IMR-90 (cell line): ENCODE data around the gene FLCN. TPM values are rescaled to one million over a fixed set of nuclear protein-coding genes. Genes with fewer than 3 reads are reported as not detected.

Experiments
- ATAC-seq: fragments of 200-7000 bp; cut with Tn5 transposase; 2 replicates; pipeline ENCODE4 v1.9.1; 2020; ENCODE audit warnings: low read depth, mild to moderate bottlenecking, moderate library complexity
- BruUV-seq: library from RNA; stranded (reverse); fragments of 400-500 nt; replicated peaks from 2 replicates; lab custom pipeline; 2021; lab: Mats Ljungman, UMichigan
- CTCF ChIA-PET: fragments of 300-600 bp; formaldehyde crosslinking; extraction: SDS; loops from one replicate; lab custom pipeline; 2021; ENCODE audit warnings: antibody characterized with exemption; lab: Yijun Ruan, JAX
- POLR2A ChIA-PET: fragments of 300-600 bp; sonication (Branson Sonifier 250); formaldehyde crosslinking; loops from one replicate; lab custom pipeline; 2022; ENCODE audit warnings: antibody characterized with exemption; ENCODE audit not compliant: unreplicated experiment; lab: Charles Lee
- DNase-seq: peaks from one replicate; pipeline ENCODE4 v3.0.0; 2013
- H2AFZ ChIP-seq: replicated peaks from 2 replicates; pipeline ENCODE3; 2013; ENCODE audit warnings: low read length, mild to moderate bottlenecking; ENCODE audit not compliant: poor library complexity
- H2AK5ac ChIP-seq: 2 replicates; pipeline ENCODE4 v1.6.1; 2013; ENCODE audit warnings: low read depth, low read length, inconsistent platforms
- H2AK9ac ChIP-seq: replicated peaks from 2 replicates; pipeline ENCODE3; 2013; ENCODE audit warnings: mild to moderate bottlenecking, low read depth, low read length, moderate library complexity; ENCODE audit not compliant: poor library complexity
- H2BK120ac ChIP-seq: 2 replicates; pipeline ENCODE4 v1.6.1; 2013; ENCODE audit warnings: low read depth, low read length, inconsistent platforms
- H2BK15ac ChIP-seq: 3 replicates; pipeline ENCODE4 v1.6.1; 2013; ENCODE audit warnings: low read depth, low read length, inconsistent platforms
- H2BK20ac ChIP-seq: 2 replicates; pipeline ENCODE4 v1.6.1; 2013; ENCODE audit warnings: low read depth, mild to moderate bottlenecking, inconsistent platforms, low read length, moderate library complexity
- H2BK5ac ChIP-seq: 2 replicates; pipeline ENCODE4 v1.6.1; 2013; ENCODE audit warnings: mild to moderate bottlenecking, low read depth, low read length, inconsistent platforms; ENCODE audit not compliant: poor library complexity, severe bottlenecking
- H3K14ac ChIP-seq: replicated peaks from 2 replicates; pipeline ENCODE4 v1.6.1; 2013; ENCODE audit warnings: low read depth, low read length, inconsistent platforms
- H3K18ac ChIP-seq: 2 replicates; pipeline ENCODE4 v1.6.1; 2013; ENCODE audit warnings: low read depth, low read length, control low read depth
- H3K23ac ChIP-seq: 2 replicates; pipeline ENCODE4 v1.6.1; 2013; ENCODE audit warnings: low read depth, low read length, inconsistent platforms
- H3K27ac ChIP-seq: 2 replicates; pipeline ENCODE4 v1.5.1; 2013; ENCODE audit warnings: mild to moderate bottlenecking, control low read depth, low read length; ENCODE audit not compliant: insufficient read depth
- H3K27me3 ChIP-seq: 2 replicates; pipeline ENCODE4 v1.6.1; 2013; ENCODE audit warnings: low read length; ENCODE audit not compliant: control insufficient read depth, insufficient read depth
- H3K36me3 ChIP-seq: 2 replicates; pipeline ENCODE4 v1.6.1; 2013; ENCODE audit warnings: low read length, mixed read lengths; ENCODE audit not compliant: control insufficient read depth, insufficient read depth
- H3K4ac ChIP-seq: 2 replicates; pipeline ENCODE4 v1.6.1; 2013; ENCODE audit warnings: low read depth, low read length, inconsistent platforms
- H3K4me1 ChIP-seq: 2 replicates; pipeline ENCODE4 v1.6.1; 2013; ENCODE audit warnings: low read length, mixed read lengths; ENCODE audit not compliant: control insufficient read depth, insufficient read depth
- H3K4me2 ChIP-seq: 2 replicates; pipeline ENCODE4 v1.6.1; 2013; ENCODE audit warnings: low read depth, mild to moderate bottlenecking, control low read depth, low read length, moderate library complexity
- H3K4me3 ChIP-seq: 2 replicates; pipeline ENCODE4 v1.5.1; 2013; ENCODE audit warnings: low read depth, mild to moderate bottlenecking, control low read depth, low read length, moderate library complexity; ENCODE audit not compliant: insufficient read depth
- H3K56ac ChIP-seq: 2 replicates; pipeline ENCODE4 v1.6.1; 2013; ENCODE audit warnings: low read length, inconsistent platforms; ENCODE audit not compliant: insufficient read depth; ENCODE audit errors: extremely low read depth
- H3K79me1 ChIP-seq, 2 experiments: 2 replicates each; pipeline ENCODE4 v1.6.1; 2013; ENCODE audit warnings: low read length in 2 of 2, inconsistent platforms in 1 of 2, low read depth in 1 of 2
- H3K9ac ChIP-seq: 2 replicates; pipeline ENCODE4 v1.6.1; 2013; ENCODE audit warnings: low read depth, low read length, control low read depth
- H3K9me1 ChIP-seq: 2 replicates; pipeline ENCODE4 v1.6.1; 2013; ENCODE audit warnings: low read length, inconsistent platforms; ENCODE audit not compliant: insufficient read depth
- H3K9me3 ChIP-seq: 2 replicates; pipeline ENCODE4 v1.6.1; 2013; ENCODE audit warnings: low read length; ENCODE audit not compliant: control insufficient read depth, insufficient read depth
- H4K20me1 ChIP-seq: 2 replicates; pipeline ENCODE4 v1.6.1; 2013; ENCODE audit warnings: low read length, inconsistent platforms; ENCODE audit not compliant: insufficient read depth
- H4K5ac ChIP-seq: 2 replicates; pipeline ENCODE4 v1.6.1; 2013; ENCODE audit warnings: mild to moderate bottlenecking, low read depth, low read length, control low read depth
- H4K8ac ChIP-seq, 2 experiments: 2 replicates each; pipeline ENCODE4 v1.6.1; 2013; ENCODE audit warnings: low read depth in 2 of 2, low read length in 2 of 2, control low read depth in 1 of 2, inconsistent platforms in 1 of 2
- H4K91ac ChIP-seq: 2 replicates; pipeline ENCODE4 v1.6.1; 2013; ENCODE audit warnings: low read depth, low read length, inconsistent platforms; ENCODE audit not compliant: insufficient read depth
- BHLHE40 ChIP-seq: fragments of 150-350 bp; IDR thresholded peaks from 2 replicates; pipeline ENCODE4 v1.6.1; 2016; ENCODE audit warnings: mild to moderate bottlenecking, low read depth, low read length
- RFX5 ChIP-seq: IDR thresholded peaks from 2 replicates; pipeline ENCODE4 v1.8.0; 2012; ENCODE audit warnings: low read depth, mild to moderate bottlenecking, low read length, moderate library complexity
- SMC3 ChIP-seq: fragments of 150-350 bp; IDR thresholded peaks from 2 replicates; pipeline ENCODE4 v1.6.1; 2016; ENCODE audit warnings: low read depth, mild to moderate bottlenecking, antibody characterized with exemption, low read length, moderate library complexity
- WGBS, 2 experiments: methylation state at CpG; one replicate each; pipeline versions ENCODE4 v1.1.5 to v1.1.7; 2013; ENCODE audit warnings: missing lambda C conversion rate in 2 of 2; ENCODE audit not compliant: insufficient read length in 1 of 2; ENCODE audit errors: extremely low coverage in 2 of 2; 5-methylcytosine and 5-hydroxymethylcytosine counted together
- dilution Hi-C: fragments of 300-500 bp; cut with HindIII; formaldehyde crosslinking; loops from one replicate; pipeline ENCODE4 v1.14.3; 2018; ENCODE audit warnings: low sequenced_read_pairs; ENCODE audit not compliant: unreplicated experiment
- in situ Hi-C: fragments of 300-500 bp; cut with MboI; formaldehyde crosslinking; loops from 3 replicates; pipeline ENCODE4 v1.14.3; 2019; ENCODE audit warnings: low sequenced_read_pairs, inconsistent platforms, mixed read lengths
- intact Hi-C: fragments of 100-400 bp; cut with micrococcal nuclease; formaldehyde crosslinking; loops from 2 replicates; pipeline ENCODE4 v1.10.0; 2022
- polyA plus RNA-seq, 3 experiments: library from polyadenylated mRNA; depleted of rRNA; stranded (reverse); fragments of >200 nt; gene quantifications; 2 replicates each; pipeline ENCODE4 v1.2.3, GENCODE V29; 2012; ENCODE audit warnings: low replicate concordance in 1 of 3
- total RNA-seq: library from RNA; depleted of rRNA; stranded (reverse); fragments of >200 nt; gene quantifications from 2 replicates; pipeline ENCODE4 v1.2.3, GENCODE V29; 2012
- TF ChIP-seq, protein P1 (sequence below): conservative IDR thresholded peaks from 2 replicates; pipeline ENCODE4 v1.5.1; 2012; ENCODE audit warnings: mild to moderate bottlenecking, low read depth, low read length, improper control_type of control experiment
- TF ChIP-seq, protein P2 (sequence below): fragments of 150-350 bp; IDR thresholded peaks from 2 replicates; pipeline ENCODE4 v1.6.1; 2017; ENCODE audit warnings: mild to moderate bottlenecking, antibody characterized with exemption, low read length, low read depth

Gene FLCN
- total and polyA plus RNA-seq, 2 of the 4 experiments (the other 2 are of a cell fraction), result 16.8 to 24.8 TPM

DNA sequence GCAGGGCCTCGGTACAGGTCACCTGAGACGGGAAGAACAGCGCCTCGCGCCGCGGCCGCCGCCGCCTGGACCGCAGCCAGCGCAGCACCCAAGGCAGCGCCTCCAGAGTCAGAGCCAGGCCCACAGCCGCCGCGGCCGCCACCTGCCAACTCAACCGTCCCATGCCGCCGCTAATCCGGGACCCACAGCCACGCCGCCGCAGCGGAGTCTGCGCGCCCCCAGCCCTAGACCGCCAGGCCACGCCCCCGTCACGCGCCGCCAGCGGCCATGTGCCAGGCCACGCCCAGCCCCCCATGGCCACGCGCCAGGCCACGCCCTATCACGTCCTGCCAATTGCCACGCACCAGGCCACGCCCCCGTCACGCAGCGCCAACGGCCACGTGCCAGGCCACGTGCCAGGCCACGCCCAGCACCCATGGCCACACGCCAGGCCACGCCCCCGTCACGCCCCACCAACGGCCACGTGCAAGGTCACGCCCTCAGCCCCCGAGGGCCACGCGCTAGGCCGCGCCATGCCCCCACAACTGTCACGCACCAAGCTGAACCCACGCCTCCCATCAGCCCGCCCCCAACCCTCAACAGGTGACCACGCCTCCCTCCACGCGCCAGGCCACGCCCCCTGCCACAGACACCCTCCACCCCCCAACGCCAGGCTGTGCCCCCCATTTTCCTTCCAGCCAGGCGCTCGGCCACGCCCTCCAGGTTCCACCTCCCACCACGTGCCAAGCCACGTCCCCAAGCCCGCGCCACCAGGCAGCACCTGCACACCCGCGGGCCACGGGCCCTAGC, 30.6 kb downstream of the FLCN start, which contains the start of gene PLD6:
TSS of gene PLD6 (minus strand) at position 210 of the 789 bp plus-strand sequence. CDS start at position 163, 47 bp downstream.
- Histone ChIP-seq H4K8ac (peak within 1 kb of the TSS; percentile 66 to 78; a peak in 3 of 4 replicates), H3K56ac (no peak within 1 kb of the TSS), H2BK5ac (no peak within 1 kb of the TSS), H3K79me1 (peaks cover 0 to 3% of the 10 kb centered on the region in 2 experiments; a peak in 2 of 4 replicates), H3K4me3 (peak within 1 kb of the TSS; percentile 39), H3K9me1 (peaks cover 13% of the 10 kb centered on the region; the same call in 1 of the 2 replicates), H2BK120ac (peak within 1 kb of the TSS; percentile 55; the same call in 1 of the 2 replicates), H2AFZ (peak within 1 kb of the TSS; percentile 85), H2BK15ac (no peak within 1 kb of the TSS; the same call in 2 of the 3 replicates), H3K27me3 (no peaks in the 10 kb centered on the region), H3K9me3 (no peaks in the 10 kb centered on the region), H3K36me3 (peaks cover 4% of the 10 kb centered on the region), H3K4me1 (peaks cover 16% of the 10 kb centered on the region), H3K4me2 (peak within 1 kb of the TSS; percentile 87), H4K20me1 (peaks cover 3% of the 10 kb centered on the region; the same call in 1 of the 2 replicates), H3K4ac (peak within 1 kb of the TSS; percentile 75), H3K9ac (peak within 1 kb of the TSS; percentile 63), H2AK5ac (peak within 1 kb of the TSS; percentile 70), H3K23ac (peak within 1 kb of the TSS; percentile 81), H2BK20ac (peak within 1 kb of the TSS; percentile 44; the same call in 1 of the 2 replicates), H3K27ac (no peak within 1 kb of the TSS; the same call in 1 of the 2 replicates), H3K18ac (peak within 1 kb of the TSS; percentile 29; the same call in 1 of the 2 replicates), H4K91ac (peak within 1 kb of the TSS; percentile 47), H3K14ac (peak within 1 kb of the TSS; percentile 62; the same call in 1 of the 2 replicates), H2AK9ac (peak within 1 kb of the TSS; percentile 75), H4K5ac (peak within 1 kb of the TSS; percentile 64)
- CTCF ChIA-PET, result no interaction called here
- POLR2A ChIA-PET, result no interaction called here
- DNase-seq, result peak; percentile 39
- TF ChIP-seq RFX5 (no peak), SMC3 (no peak), BHLHE40 (peak; percentile 88)
- TF ChIP-seq, protein P1, sequence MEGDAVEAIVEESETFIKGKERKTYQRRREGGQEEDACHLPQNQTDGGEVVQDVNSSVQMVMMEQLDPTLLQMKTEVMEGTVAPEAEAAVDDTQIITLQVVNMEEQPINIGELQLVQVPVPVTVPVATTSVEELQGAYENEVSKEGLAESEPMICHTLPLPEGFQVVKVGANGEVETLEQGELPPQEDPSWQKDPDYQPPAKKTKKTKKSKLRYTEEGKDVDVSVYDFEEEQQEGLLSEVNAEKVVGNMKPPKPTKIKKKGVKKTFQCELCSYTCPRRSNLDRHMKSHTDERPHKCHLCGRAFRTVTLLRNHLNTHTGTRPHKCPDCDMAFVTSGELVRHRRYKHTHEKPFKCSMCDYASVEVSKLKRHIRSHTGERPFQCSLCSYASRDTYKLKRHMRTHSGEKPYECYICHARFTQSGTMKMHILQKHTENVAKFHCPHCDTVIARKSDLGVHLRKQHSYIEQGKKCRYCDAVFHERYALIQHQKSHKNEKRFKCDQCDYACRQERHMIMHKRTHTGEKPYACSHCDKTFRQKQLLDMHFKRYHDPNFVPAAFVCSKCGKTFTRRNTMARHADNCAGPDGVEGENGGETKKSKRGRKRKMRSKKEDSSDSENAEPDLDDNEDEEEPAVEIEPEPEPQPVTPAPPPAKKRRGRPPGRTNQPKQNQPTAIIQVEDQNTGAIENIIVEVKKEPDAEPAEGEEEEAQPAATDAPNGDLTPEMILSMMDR, result no peak
- TF ChIP-seq, protein P2, sequence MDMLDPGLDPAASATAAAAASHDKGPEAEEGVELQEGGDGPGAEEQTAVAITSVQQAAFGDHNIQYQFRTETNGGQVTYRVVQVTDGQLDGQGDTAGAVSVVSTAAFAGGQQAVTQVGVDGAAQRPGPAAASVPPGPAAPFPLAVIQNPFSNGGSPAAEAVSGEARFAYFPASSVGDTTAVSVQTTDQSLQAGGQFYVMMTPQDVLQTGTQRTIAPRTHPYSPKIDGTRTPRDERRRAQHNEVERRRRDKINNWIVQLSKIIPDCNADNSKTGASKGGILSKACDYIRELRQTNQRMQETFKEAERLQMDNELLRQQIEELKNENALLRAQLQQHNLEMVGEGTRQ, result peak; percentile 87
- ATAC-seq, result peak; percentile 42
- intact Hi-C loops (no loop called here), dilution Hi-C loops (no loop called here), in situ Hi-C loops (no loop called here)
- no TSS peak for BruUV-seq
- whole genome bisulfite sequencing, 2 experiments, result 24% methylated on average over 37 of the region's 78 CpGs; no CpG with 5 or more reads in 1 of the 2 experiments
